Effector CD8-positive, alpha-beta T cell (primary cell): ENCODE data around the gene CEACAM8.
"Not testable (repeated sequence)": the region's sequence is repeated elsewhere in the genome, so short reads cannot be mapped to it uniquely, and the experiment has no call there.

Experiments
- DNase-seq: peaks from one replicate; lab custom pipeline; 2025; lab: John Stamatoyannopoulos, UW

Gene CEACAM8

GRCh38 chr19:42542791-42543190, 51.9 kb downstream of the CEACAM8 start:
- DNase-seq = no peak

- no peak for DNase-seq
Observed at GRCh38 chr19:42540071-42540553, 54.6 kb downstream of the CEACAM8 start.

GRCh38 chr19:42538841-42539709, 55.6 kb downstream of the CEACAM8 start:
- DNase-seq = no peak

GRCh38 chr19:42535276-42535675, 59.4 kb downstream of the CEACAM8 start:
- not testable (repeated sequence) for DNase-seq

GRCh38 chr19:42534391-42534790, 60.3 kb downstream of the CEACAM8 start:
- no peak for DNase-seq

- DNase-seq = no peak
Observed at GRCh38 chr19:42532891-42533290, 61.8 kb downstream of the CEACAM8 start.

GRCh38 chr19:42531313-42531712, 63.4 kb downstream of the CEACAM8 start:
- DNase-seq = no peak
